ENCODE results near the gene FNDC5.

Gene FNDC5

GRCh38 chr1:32886828-32887414 lies 16.2 kb upstream of the FNDC5 start:
- TF ChIP-seq CTCF (conservative IDR thresholded peaks at IDR 0.05): peak; percentile 31
- H3K27ac ChIP-seq: peak overlapping the region; percentile 7; the same call in 1 of the 2 replicates

GRCh38 chr1:32886004-32886827 lies 15.5 kb upstream of the FNDC5 start, which contains the start of gene HPCA:
Gene HPCA, plus strand, starts transcription at chr1:32886491. Its CDS starts 2,408 bp downstream, at chr1:32888899.
- peak within 1 kb of the TSS; percentile 7; the same call in 1 of the 2 replicates for H3K27ac ChIP-seq
- TF ChIP-seq CTCF (conservative IDR thresholded peaks at IDR 0.05): peak; percentile 76

GRCh38 chr1:32885676-32886003 lies 14.9 kb upstream of the FNDC5 start:
- TF ChIP-seq CTCF (conservative IDR thresholded peaks at IDR 0.05): no peak
- H3K27ac ChIP-seq: no peak overlapping the region

GRCh38 chr1:32884726-32885125 lies 14.0 kb upstream of the FNDC5 start:
- no peak overlapping the region for H3K27ac ChIP-seq
- no peak for TF ChIP-seq CTCF (conservative IDR thresholded peaks at IDR 0.05)

GRCh38 chr1:32884032-32884372 lies 13.3 kb upstream of the FNDC5 start:
- H3K27ac ChIP-seq: no peak overlapping the region
- TF ChIP-seq CTCF (conservative IDR thresholded peaks at IDR 0.05): no peak

- TF ChIP-seq CTCF (conservative IDR thresholded peaks at IDR 0.05): no peak
- H3K27ac ChIP-seq: no peak overlapping the region
Measured at GRCh38 chr1:32883338-32884031, 12.8 kb upstream of the FNDC5 start.
